ENCODE data around the gene DGCR2. TPM values are rescaled to one million over a fixed set of nuclear protein-coding genes. Genes with fewer than 3 reads are reported as not detected.

The DGCR2 gene
- total and polyA plus RNA-seq, 2 of the 4 experiments (the other 2 are of a cell fraction): 17.2 to 35.4 TPM

DNA sequence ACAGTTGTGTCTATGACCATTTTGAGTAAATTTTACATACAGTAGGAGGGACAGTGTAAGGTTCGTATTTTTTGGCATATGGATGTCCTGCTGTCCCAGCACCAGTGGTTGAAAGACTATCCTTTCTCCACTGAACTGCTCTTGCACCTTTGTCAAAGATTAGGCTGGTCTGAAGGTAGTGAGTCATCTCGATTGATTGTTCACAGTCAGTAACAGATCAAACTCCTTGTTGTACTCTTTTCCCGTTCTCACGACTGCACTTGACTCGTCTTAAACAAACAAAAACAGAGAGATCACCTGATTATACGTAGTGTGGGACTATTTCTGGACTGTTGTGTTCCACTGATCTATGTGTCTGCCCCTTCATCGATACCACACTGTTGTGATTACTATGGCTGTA, 77.1 kb downstream of the DGCR2 start:
- no peak overlapping the region for H3K9ac ChIP-seq (ENCODE audit: low read depth, low read length)
- no peaks in the 10 kb centered on the region for H3K27me3 ChIP-seq (ENCODE audit: control insufficient read depth, insufficient read depth, low read length)
- no peak overlapping the region for H4K5ac ChIP-seq (ENCODE audit: low read depth, low read length)
- POLR2A ChIA-PET (ENCODE audit: unreplicated experiment): no interaction called here
- H2AK9ac ChIP-seq (replicated peaks; ENCODE audit: low read depth, low read length, poor library complexity): no peak overlapping the region
- no peak overlapping the region for H3K23ac ChIP-seq (ENCODE audit: low read depth, low read length)
- H3K4me1 ChIP-seq (ENCODE audit: control insufficient read depth, insufficient read depth, low read length): peaks cover 2% of the 10 kb centered on the region; the same call in 1 of the 2 replicates
- H2AFZ ChIP-seq (replicated peaks; ENCODE audit: low read length, poor library complexity): no peak overlapping the region
- no peak overlapping the region for H3K18ac ChIP-seq (ENCODE audit: low read depth, low read length)
- H4K91ac ChIP-seq (ENCODE audit: insufficient read depth, low read depth, low read length): no peak overlapping the region
- H2BK120ac ChIP-seq (ENCODE audit: low read depth, low read length): no peak overlapping the region
- H4K20me1 ChIP-seq (ENCODE audit: insufficient read depth, low read length): no peaks in the 10 kb centered on the region; the same call in 1 of the 2 replicates
- no peak overlapping the region for H3K56ac ChIP-seq (ENCODE audit: extremely low read depth, insufficient read depth, low read length)
- ATAC-seq (ENCODE audit: low read depth): no peak
- CTCF ChIA-PET: interaction anchor here (0.5 to 0.6 kb wide), 2 partner anchors 282 to 1829 kb away, joined by 3 to 5 read pairs; no protein-coding TSS in a partner anchor
- intact Hi-C loops (cut with micrococcal nuclease) (no loop called here), dilution Hi-C loops (cut with HindIII; ENCODE audit: low sequenced_read_pairs, unreplicated experiment) (no loop called here), in situ Hi-C loops (cut with MboI; ENCODE audit: low sequenced_read_pairs) (no loop called here)
- peaks cover 78% of the 10 kb centered on the region for H3K36me3 ChIP-seq (ENCODE audit: control insufficient read depth, insufficient read depth, low read length)
- TF ChIP-seq MAZ (IDR thresholded peaks at IDR 0.05; ENCODE audit: borderline replicate concordance, low read depth, low read length) (no peak), MXI1 (IDR thresholded peaks at IDR 0.05; ENCODE audit: borderline replicate concordance, low read depth, low read length) (no peak)
- H3K9me1 ChIP-seq (ENCODE audit: insufficient read depth, low read length): peaks cover 5% of the 10 kb centered on the region; the same call in 1 of the 2 replicates
- H3K4me2 ChIP-seq (ENCODE audit: low read depth, low read length): no peak overlapping the region
- H2BK20ac ChIP-seq (ENCODE audit: low read depth, low read length): no peak overlapping the region
- peak; percentile 8 for DNase-seq
- no peak overlapping the region for H3K27ac ChIP-seq (ENCODE audit: insufficient read depth, low read length)
- H3K79me1 ChIP-seq (ENCODE audit: low read depth in 1 of 2, low read length in 2 of 2): peaks cover 0 to 2% of the 10 kb centered on the region in 2 experiments; a peak in 1 of 4 replicates
- no peak overlapping the region for H2AK5ac ChIP-seq (ENCODE audit: low read depth, low read length)
- no peak overlapping the region for H2BK5ac ChIP-seq (ENCODE audit: low read depth, low read length, poor library complexity, severe bottlenecking)
- no peak overlapping the region for H4K8ac ChIP-seq (ENCODE audit: low read depth in 2 of 2, low read length in 2 of 2)
- H3K4me3 ChIP-seq (ENCODE audit: insufficient read depth, low read depth, low read length): no peak overlapping the region
- no peaks in the 10 kb centered on the region for H3K9me3 ChIP-seq (ENCODE audit: control insufficient read depth, insufficient read depth, low read length)
- H2BK15ac ChIP-seq (ENCODE audit: low read depth, low read length): no peak overlapping the region
- no peak overlapping the region for H3K4ac ChIP-seq (ENCODE audit: low read depth, low read length)
- no peak overlapping the region for H3K14ac ChIP-seq (replicated peaks; ENCODE audit: low read depth, low read length)
- WGBS, 2 experiments (ENCODE audit: extremely low coverage in 2 of 2, insufficient read length in 1 of 2): 81% methylated on average over 4 of the region's 7 CpGs; no CpG with 5 or more reads in 1 of the 2 experiments
- BruUV-seq (replicated peaks): no TSS peak

All from IMR-90 (cell line).